Neural cell (in vitro differentiated cells): ENCODE data around the gene SCYL1. TPM values are rescaled to one million over a fixed set of nuclear protein-coding genes. Genes with fewer than 3 reads are reported as not detected.
A peak's percentile ranks its signal among the peaks of the same experiment; 100 is the strongest.

Experiments
- H2AFZ ChIP-seq: fragments of 200-600, 300-800 bp; sonication (generic), shearing (Covaris generic); 2 replicates; pipeline ENCODE4 v1.6.0; 2014; ENCODE audit warnings: low read depth, mild to moderate bottlenecking, antibody characterized with exemption, low read length, moderate library complexity
- H3F3A ChIP-seq: fragments of 200-600 bp; shearing (Covaris generic); 2 replicates; pipeline ENCODE4 v1.6.1; 2016; ENCODE audit warnings: mild to moderate bottlenecking, moderate library complexity, mixed read lengths, antibody characterized with exemption, low read length; ENCODE audit not compliant: insufficient read depth, poor library complexity, severe bottlenecking
- H3K27ac ChIP-seq: fragments of 200-600, 300-800 bp; sonication (generic), shearing (Covaris generic); 2 replicates; pipeline ENCODE4 v1.5.1; 2014; ENCODE audit warnings: mild to moderate bottlenecking, low read length, moderate library complexity
- H3K27me3 ChIP-seq: fragments of 300-800, 200-600 bp; sonication (generic), shearing (Covaris generic); 2 replicates; pipeline ENCODE4 v1.6.0; 2014; ENCODE audit warnings: mild to moderate bottlenecking, low read depth, low read length, moderate library complexity; ENCODE audit not compliant: insufficient read depth
- H3K36me3 ChIP-seq: fragments of 300-800, 200-600 bp; sonication (generic), shearing (Covaris generic); 2 replicates; pipeline ENCODE4 v1.5.1; 2014; ENCODE audit warnings: mild to moderate bottlenecking, antibody characterized with exemption, low read length, moderate library complexity; ENCODE audit not compliant: insufficient read depth
- H3K4me2 ChIP-seq: fragments of 300-800, 200-600 bp; sonication (generic), shearing (Covaris generic); 2 replicates; pipeline ENCODE4 v1.6.0; 2014; ENCODE audit warnings: mild to moderate bottlenecking, low read length
- H3K4me3 ChIP-seq: fragments of 300-800, 200-600 bp; sonication (generic), shearing (Covaris generic); 2 replicates; pipeline ENCODE4 v1.5.1; 2014; ENCODE audit warnings: mild to moderate bottlenecking, low read length, moderate library complexity
- H3K79me2 ChIP-seq: fragments of 200-600 bp; shearing (Covaris generic); replicated peaks from 2 replicates; pipeline ENCODE4 v1.6.0; 2014; ENCODE audit warnings: mild to moderate bottlenecking, low read length, moderate library complexity; ENCODE audit not compliant: insufficient read depth
- H3K9ac ChIP-seq: fragments of 300-800, 200-600 bp; sonication (generic), shearing (Covaris generic); 2 replicates; pipeline ENCODE4 v1.6.1; 2016; ENCODE audit warnings: mild to moderate bottlenecking, low read length, mixed read lengths
- H3K9me2 ChIP-seq: fragments of 200-600 bp; shearing (Covaris generic); 2 replicates; pipeline ENCODE4 v1.6.1; 2016; ENCODE audit warnings: mild to moderate bottlenecking, low read length, mixed read lengths; ENCODE audit not compliant: insufficient read depth
- H3K9me3 ChIP-seq: fragments of 200-600, 300-800 bp; sonication (generic), shearing (Covaris generic); 2 replicates; pipeline ENCODE4 v1.6.1; 2016; ENCODE audit warnings: mild to moderate bottlenecking, mixed run types, low read length, moderate library complexity, mixed read lengths
- H4K20me1 ChIP-seq: fragments of 200-600 bp; shearing (Covaris generic); 2 replicates; pipeline ENCODE4 v1.6.1; 2016; ENCODE audit warnings: mild to moderate bottlenecking, mixed run types; ENCODE audit not compliant: insufficient read depth
- CTCF ChIP-seq: fragments of 450-650 bp; IDR thresholded peaks from 2 replicates; pipeline ENCODE4 v1.5.1; 2014; ENCODE audit warnings: antibody characterized with exemption, mild to moderate bottlenecking, moderate library complexity; ENCODE audit not compliant: poor library complexity, severe bottlenecking
- EP300 ChIP-seq: fragments of 450-650 bp; conservative IDR thresholded peaks from 2 replicates; pipeline ENCODE4 v1.6.1; 2014; ENCODE audit warnings: antibody characterized with exemption, mild to moderate bottlenecking, moderate library complexity; ENCODE audit not compliant: poor library complexity, severe bottlenecking
- EZH2 ChIP-seq: fragments of 200-600, 300-800 bp; shearing (Covaris generic), sonication (generic); IDR thresholded peaks from 2 replicates; pipeline ENCODE4 v1.6.1; 2014; ENCODE audit warnings: antibody characterized with exemption, low read length, borderline replicate concordance, mild to moderate bottlenecking; ENCODE audit not compliant: insufficient read depth, poor library complexity, severe bottlenecking
- MXI1 ChIP-seq: fragments of 450-650 bp; conservative IDR thresholded peaks from 2 replicates; pipeline ENCODE4 v1.6.1; 2014; ENCODE audit warnings: antibody characterized with exemption, mild to moderate bottlenecking; ENCODE audit not compliant: poor library complexity, severe bottlenecking
- POLR2AphosphoS5 ChIP-seq: IDR thresholded peaks from 2 replicates; pipeline ENCODE4 v1.6.1; 2012
- RAD21 ChIP-seq: fragments of 450-650 bp; conservative IDR thresholded peaks from 2 replicates; pipeline ENCODE4 v1.6.1; 2014; ENCODE audit warnings: antibody characterized with exemption, mild to moderate bottlenecking, moderate library complexity
- SMC3 ChIP-seq: fragments of 450-650 bp; conservative IDR thresholded peaks from 2 replicates; pipeline ENCODE4 v1.6.1; 2014; ENCODE audit warnings: antibody characterized with exemption, mild to moderate bottlenecking, moderate library complexity; ENCODE audit not compliant: poor library complexity
- TAF1 ChIP-seq: IDR thresholded peaks from 2 replicates; pipeline ENCODE4 v1.6.1; 2012; ENCODE audit warnings: low read depth
- polyA minus RNA-seq: library from RNA; depleted of rRNA, polyadenylated mRNA; stranded (reverse); fragments of >200 nt; gene quantifications from 2 replicates; pipeline ENCODE4 v1.2.3, GENCODE V29; 2014
- polyA plus RNA-seq: library from polyadenylated mRNA; depleted of rRNA; stranded (reverse); fragments of >200 nt; gene quantifications from 2 replicates; pipeline ENCODE4 v1.2.3, GENCODE V29; 2014
- TF ChIP-seq, protein P1 (sequence below): IDR thresholded peaks from 2 replicates; pipeline ENCODE4 v1.6.1; 2012; ENCODE audit warnings: borderline replicate concordance

SCYL1 gene
- 48.3 and 56.2 TPM in 2 replicates for polyA plus RNA-seq
- 35.3 and 55.3 TPM in 2 replicates for polyA minus RNA-seq

DNA sequence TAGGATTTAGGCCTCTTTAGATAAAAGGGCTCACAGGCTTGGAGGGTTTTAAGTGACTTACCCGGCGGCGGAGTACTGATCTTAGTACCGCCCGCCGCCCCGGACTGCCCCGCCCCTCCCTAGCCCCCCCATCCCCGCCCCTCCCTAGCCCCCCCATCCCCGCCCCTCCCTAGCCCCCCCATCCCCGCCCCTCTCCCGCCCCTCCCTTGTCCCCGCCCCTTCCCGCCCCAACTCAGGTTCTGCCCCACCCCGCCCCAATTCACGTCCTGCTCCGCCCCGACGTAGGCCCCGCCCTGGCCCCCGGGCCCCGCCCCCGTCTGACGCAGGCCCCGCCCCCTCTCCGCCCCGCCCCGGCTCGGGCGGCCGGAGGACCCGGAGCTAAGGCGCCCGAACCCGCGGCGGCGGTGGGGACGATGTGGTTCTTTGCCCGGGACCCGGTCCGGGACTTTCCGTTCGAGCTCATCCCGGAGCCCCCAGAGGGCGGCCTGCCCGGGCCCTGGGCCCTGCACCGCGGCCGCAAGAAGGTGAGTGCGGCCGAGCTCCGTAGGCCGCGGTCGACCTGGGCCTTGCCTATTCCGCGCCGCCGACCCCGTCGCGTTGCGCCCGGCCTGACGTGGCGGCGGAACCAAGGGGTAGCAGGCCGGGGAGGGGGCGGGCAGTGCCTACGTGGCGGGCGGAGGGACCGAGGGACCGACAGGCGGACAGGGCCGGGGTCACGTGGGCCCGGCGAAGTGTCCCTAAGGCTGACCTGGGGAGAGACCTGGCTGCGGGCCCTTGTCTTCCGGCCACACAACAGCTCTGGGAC lies at the start of gene SCYL1:
Gene SCYL1, plus strand, starts transcription at position 343 of the 805 bp plus-strand sequence. Its CDS starts 71 bp downstream, at position 414.
- no peaks in the 10 kb centered on the region for H4K20me1 ChIP-seq
- H3K4me3 ChIP-seq: peak within 1 kb of the TSS; percentile 97
- H3K27ac ChIP-seq: peak within 1 kb of the TSS; percentile 20
- no peaks in the 10 kb centered on the region for H3K27me3 ChIP-seq
- TF ChIP-seq CTCF (no peak), MXI1 (peak; percentile 65), EP300 (no peak), TAF1 (peak; percentile 35), POLR2AphosphoS5 (peak; percentile 70), SMC3 (no peak), RAD21 (no peak), EZH2 (no peak)
- TF ChIP-seq, protein P1, sequence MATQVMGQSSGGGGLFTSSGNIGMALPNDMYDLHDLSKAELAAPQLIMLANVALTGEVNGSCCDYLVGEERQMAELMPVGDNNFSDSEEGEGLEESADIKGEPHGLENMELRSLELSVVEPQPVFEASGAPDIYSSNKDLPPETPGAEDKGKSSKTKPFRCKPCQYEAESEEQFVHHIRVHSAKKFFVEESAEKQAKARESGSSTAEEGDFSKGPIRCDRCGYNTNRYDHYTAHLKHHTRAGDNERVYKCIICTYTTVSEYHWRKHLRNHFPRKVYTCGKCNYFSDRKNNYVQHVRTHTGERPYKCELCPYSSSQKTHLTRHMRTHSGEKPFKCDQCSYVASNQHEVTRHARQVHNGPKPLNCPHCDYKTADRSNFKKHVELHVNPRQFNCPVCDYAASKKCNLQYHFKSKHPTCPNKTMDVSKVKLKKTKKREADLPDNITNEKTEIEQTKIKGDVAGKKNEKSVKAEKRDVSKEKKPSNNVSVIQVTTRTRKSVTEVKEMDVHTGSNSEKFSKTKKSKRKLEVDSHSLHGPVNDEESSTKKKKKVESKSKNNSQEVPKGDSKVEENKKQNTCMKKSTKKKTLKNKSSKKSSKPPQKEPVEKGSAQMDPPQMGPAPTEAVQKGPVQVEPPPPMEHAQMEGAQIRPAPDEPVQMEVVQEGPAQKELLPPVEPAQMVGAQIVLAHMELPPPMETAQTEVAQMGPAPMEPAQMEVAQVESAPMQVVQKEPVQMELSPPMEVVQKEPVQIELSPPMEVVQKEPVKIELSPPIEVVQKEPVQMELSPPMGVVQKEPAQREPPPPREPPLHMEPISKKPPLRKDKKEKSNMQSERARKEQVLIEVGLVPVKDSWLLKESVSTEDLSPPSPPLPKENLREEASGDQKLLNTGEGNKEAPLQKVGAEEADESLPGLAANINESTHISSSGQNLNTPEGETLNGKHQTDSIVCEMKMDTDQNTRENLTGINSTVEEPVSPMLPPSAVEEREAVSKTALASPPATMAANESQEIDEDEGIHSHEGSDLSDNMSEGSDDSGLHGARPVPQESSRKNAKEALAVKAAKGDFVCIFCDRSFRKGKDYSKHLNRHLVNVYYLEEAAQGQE: peak; percentile 22
- H2AFZ ChIP-seq: peak within 1 kb of the TSS; percentile 54
- peak within 1 kb of the TSS; percentile 86 for H3K9ac ChIP-seq
- no peaks in the 10 kb centered on the region for H3F3A ChIP-seq
- peaks cover 10% of the 10 kb centered on the region for H3K79me2 ChIP-seq
- H3K9me2 ChIP-seq: no peaks in the 10 kb centered on the region
- no peaks in the 10 kb centered on the region for H3K9me3 ChIP-seq
- H3K4me2 ChIP-seq: peak within 1 kb of the TSS; percentile 81
- H3K36me3 ChIP-seq: peaks cover 7% of the 10 kb centered on the region

GRCh38 chr11:65476632-65477148 lies 48.2 kb upstream of the SCYL1 start:
- peaks cover 46% of the 10 kb centered on the region for H3K79me2 ChIP-seq
- H2AFZ ChIP-seq: peak overlapping the region; percentile 43
- H3K9me3 ChIP-seq: no peaks in the 10 kb centered on the region

More at GRCh38 chr11:65476632-65477148, 48.2 kb upstream of the SCYL1 start:
- no peaks in the 10 kb centered on the region for H4K20me1 ChIP-seq
- H3K9me2 ChIP-seq: no peaks in the 10 kb centered on the region
- peak overlapping the region; percentile 68 for H3K4me3 ChIP-seq
- peak overlapping the region; percentile 79 for H3K9ac ChIP-seq
- H3K4me2 ChIP-seq: peak overlapping the region; percentile 65
- peak overlapping the region; percentile 83 for H3K27ac ChIP-seq
- no peaks in the 10 kb centered on the region for H3K27me3 ChIP-seq
- TF ChIP-seq RAD21: no peak
- TF ChIP-seq SMC3: no peak
- no peak for TF ChIP-seq EZH2
- TF ChIP-seq, protein P1: no peak
- TF ChIP-seq POLR2AphosphoS5: no peak
- no peak for TF ChIP-seq TAF1
- TF ChIP-seq CTCF: no peak
- no peak for TF ChIP-seq EP300
- TF ChIP-seq MXI1: no peak
- no peaks in the 10 kb centered on the region for H3K36me3 ChIP-seq
- H3F3A ChIP-seq: no peaks in the 10 kb centered on the region
